NCI-H526 treated with DMSO at 0.1 percent for 48 hours (cell line): ENCODE measurements around the gene EMID1.

ENCODE experiments used
- DNase-seq: peaks from one replicate; lab custom pipeline; 2025; lab: John Stamatoyannopoulos, UW

EMID1 gene

DNA sequence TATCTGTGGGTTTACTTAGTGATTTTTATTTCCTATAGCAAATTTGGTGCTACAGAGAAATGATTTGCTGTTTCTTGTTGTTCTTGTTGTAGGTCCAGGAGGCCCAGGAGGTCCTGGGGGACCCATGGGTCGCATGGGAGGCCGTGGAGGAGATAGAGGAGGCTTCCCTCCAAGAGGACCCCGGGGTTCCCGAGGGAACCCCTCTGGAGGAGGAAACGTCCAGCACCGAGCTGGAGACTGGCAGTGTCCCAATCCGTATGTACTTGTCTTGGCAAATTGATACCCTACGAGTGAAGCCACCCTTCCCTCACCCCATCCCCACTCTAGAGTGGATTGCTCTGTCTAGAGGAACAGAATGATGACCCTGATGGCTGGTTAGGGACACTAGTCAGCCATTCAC, 92.9 kb downstream of the EMID1 start:
- DNase-seq = no peak

DNA sequence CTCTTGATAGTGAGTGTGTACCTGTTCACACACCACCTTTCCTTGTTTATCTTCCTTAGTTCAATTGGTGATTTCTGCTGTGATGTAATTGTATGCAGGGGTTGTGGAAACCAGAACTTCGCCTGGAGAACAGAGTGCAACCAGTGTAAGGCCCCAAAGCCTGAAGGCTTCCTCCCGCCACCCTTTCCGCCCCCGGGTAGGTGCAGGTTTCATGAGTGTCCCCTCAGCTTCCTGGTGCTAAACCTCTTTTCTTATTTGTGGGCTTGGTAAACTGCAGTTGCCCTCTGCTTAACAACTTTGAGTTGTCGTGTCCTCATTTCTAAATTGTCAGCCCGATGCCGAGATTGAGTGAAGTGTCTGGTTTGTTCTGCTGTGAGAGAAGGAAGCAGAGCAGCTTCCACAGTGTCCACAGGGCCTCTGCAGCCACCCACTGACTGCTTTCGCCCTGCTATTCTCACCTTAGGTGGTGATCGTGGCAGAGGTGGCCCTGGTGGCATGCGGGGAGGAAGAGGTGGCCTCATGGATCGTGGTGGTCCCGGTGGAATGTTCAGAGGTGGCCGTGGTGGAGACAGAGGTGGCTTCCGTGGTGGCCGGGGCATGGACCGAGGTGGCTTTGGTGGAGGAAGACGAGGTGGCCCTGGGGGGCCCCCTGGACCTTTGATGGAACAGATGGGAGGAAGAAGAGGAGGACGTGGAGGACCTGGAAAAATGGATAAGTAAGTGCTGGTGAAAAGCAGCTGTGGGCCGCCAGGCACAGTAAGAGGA, 93.6 kb downstream of the EMID1 start:
- DNase-seq = no peak

DNA sequence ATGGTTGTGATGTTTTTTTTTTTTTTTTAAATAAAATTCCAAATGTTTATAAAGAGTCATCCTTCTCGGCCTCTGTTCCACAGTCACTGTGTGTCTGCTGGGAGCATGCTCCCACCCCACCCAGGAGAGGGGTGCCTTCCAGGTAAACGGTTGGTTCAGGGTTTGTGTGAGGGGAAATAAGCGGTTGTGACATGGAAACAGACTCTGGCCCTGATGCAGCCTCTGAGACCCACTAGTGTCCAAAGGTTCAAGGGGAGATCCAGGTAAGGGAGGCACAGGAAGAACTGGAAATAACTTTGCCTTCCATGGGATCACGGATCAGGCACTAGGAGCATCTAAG, 94.7 kb downstream of the EMID1 start:
- DNase-seq = no peak

- DNase-seq = no peak
These were observed 95.3 kb downstream of the EMID1 start for GRCh38 chr22:29300807-29301601.

DNA sequence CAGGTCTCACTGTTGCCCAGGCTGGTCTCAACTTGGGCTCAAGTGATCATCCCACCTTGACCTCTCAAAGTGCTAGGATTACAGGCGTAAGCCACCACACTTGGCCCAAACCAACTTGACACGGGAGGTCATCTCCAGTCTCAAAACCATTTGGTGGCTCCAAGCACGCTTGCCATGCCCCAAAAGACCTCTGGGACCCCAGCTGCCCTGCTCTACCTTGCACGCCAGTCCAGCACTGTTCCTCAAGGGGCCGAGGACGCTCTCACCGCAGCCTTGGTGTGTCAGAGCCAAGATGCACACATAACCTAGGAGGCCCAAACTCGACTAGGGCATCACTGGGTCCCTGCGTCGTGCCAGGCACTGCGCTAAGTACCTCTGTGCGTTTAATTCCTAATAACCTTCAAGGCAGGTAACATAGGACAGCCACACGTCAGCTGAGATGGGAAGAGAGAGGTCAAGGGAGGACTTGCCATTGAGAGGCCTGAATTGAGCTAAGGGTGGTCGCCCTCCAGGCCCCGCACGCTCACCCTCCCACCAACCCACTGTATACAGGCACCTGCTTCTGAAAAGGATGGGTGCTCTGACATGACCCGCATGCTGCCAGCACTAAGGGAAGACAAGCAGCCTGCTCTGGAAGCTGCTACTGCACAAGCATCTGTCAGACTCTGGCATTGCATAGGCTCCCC, 96.2 kb downstream of the EMID1 start:
- DNase-seq = no peak

- DNase-seq = no peak
These were observed 96.6 kb downstream of the EMID1 start for GRCh38 chr22:29302402-29302680.

- no peak for DNase-seq
These were observed 97.2 kb downstream of the EMID1 start for GRCh38 chr22:29302681-29303465.

- DNase-seq = no peak
These were observed 100.1 kb downstream of the EMID1 start for GRCh38 chr22:29305836-29306174.

DNA sequence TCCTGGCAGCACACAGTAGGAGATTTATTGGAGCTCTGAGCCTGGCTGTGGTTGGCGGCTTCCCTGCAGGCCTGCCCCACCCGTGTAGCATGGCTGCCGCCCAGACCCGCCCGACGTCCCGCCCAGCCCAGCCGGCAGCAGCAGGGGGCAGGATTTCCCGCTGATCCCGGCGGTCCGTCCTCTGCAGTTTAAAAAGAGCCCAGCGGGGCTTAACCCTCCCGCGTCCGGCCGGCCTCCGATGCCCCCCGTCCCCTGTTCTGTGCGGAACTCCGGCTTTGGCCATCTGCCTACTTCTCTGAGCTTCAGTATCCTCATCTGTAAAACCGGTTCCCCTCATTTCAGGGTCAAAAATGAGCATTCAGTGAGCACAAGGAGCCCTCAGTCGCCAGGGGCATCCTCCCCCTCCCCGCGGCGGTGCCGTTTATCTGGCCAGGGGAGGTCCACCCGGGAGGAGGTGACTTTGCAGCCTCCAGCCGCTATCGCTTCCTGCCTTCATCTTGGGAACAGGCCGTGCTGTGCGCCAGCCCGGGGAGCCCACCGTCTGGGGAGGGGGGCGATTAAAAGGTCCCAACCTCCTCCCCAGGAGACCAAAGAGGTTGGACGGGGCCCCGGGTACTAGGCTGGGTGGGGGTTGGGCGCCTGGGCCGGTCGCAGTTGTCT, 100.6 kb downstream of the EMID1 start, which contains the start of gene GAS2L1:
GAS2L1 (plus strand) TSS at position 476 of the 660 bp plus-strand sequence. CDS start 1,456 bp downstream, outside the sequence.
- peak; percentile 56 for DNase-seq

- peak; percentile 24 for DNase-seq
These were observed 101.3 kb downstream of the EMID1 start for GRCh38 chr22:29306835-29307595.

- no peak for DNase-seq
These were observed 102.0 kb downstream of the EMID1 start for GRCh38 chr22:29307596-29308147.

DNA sequence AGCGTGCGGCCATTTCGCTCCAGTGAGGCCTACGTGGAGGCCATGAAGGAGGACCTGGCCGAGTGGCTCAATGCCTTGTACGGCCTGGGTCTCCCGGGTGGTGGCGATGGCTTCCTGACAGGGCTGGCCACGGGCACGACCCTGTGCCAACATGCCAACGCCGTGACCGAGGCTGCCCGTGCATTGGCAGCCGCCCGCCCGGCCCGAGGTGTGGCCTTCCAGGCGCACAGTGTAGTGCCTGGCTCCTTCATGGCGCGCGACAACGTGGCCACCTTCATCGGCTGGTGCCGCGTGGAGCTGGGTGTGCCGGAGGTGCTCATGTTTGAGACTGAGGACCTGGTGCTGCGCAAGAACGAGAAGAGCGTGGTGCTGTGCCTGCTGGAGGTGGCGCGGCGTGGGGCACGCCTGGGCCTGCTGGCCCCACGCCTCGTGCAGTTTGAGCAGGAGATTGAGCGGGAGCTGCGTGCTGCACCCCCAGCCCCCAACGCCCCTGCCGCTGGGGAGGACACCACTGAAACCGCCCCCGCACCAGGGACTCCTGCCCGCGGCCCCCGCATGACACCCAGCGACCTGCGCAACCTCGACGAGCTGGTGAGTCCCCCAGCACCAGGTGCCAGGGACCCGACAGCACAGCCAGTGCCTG, 102.6 kb downstream of the EMID1 start:
- no peak for DNase-seq

DNA sequence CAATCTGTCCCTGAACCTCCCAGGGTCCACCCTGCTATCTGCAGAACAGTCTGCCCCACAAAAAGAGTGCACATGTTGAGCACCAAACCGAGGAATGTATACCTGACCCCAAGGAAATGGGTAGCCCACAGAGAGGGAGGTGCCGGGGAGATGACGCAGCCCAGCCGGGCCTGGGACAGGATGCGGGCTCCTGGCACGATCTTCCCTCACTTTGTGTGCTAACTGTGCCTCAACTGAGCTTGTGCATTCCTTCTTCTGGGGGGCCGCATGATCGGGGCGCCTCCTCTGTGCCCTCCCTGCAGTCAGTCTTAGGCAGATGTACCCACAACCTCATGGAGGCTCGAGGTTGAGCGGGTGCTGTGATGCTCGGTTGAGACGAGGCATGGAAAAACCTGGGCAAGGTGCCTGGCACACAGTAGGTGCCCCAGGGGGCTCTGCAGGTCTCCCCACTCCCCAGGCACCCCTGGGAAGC, 103.1 kb downstream of the EMID1 start:
- no peak for DNase-seq
